GM12891 (cell line): ENCODE results near the gene AGRN.

Source experiments
- POLR2A ChIP-seq: IDR thresholded peaks from 2 replicates; pipeline ENCODE4 v1.6.1; 2011; ENCODE audit warnings: low read depth, low read length, control low read depth
- POLR2AphosphoS5 ChIP-seq: IDR thresholded peaks from 2 replicates; pipeline ENCODE4 v1.6.1; 2011; ENCODE audit warnings: low read depth, low read length, control low read depth
- SPI1 ChIP-seq: IDR thresholded peaks from 2 replicates; pipeline ENCODE4 v1.6.1; 2011; ENCODE audit warnings: low read depth, low read length, control low read depth
- TAF1 ChIP-seq: IDR thresholded peaks from 2 replicates; pipeline ENCODE4 v1.6.1; 2011; ENCODE audit warnings: low read depth, low read length, control low read depth

DNA sequence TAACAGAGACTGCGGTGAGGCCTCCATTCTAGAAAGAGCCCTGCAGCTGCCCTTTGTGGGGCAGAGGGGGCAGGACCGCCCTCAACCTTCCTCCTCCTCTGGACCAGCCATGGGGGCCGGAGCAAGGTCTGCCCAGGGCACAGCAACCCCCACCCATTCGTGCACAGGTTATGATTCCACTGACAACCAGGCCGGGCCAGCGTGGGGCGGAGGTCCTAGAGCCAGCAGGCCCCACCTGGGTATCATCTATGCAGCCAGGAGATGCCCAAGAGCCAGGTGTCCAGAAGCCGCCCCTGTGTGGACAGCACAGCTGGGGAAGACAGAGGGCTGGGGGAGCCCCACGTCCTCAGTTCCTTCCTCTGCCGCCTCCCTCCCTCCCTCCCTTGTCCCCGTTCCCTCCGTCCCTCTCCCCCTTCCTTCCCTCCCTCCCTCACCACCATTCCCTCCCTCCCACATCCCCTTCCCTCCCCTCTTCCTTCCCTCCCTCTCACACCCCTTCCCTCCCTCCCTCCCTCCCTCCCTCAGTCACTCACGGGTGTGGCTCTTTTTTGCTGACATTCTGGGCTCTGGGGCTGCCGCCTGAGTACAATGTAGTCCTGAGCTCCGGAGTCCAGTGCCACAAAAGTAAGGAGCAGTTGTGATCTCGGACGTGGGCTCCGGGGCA is 41.9 kb downstream of the AGRN start:
- no peak for TF ChIP-seq POLR2A
- no peak for TF ChIP-seq POLR2AphosphoS5
- TF ChIP-seq TAF1 = no peak
- no peak for TF ChIP-seq SPI1
